Activated T-cell treated with anti-CD3 and anti-CD28 coated beads, Interleukin-2, amount 50 U/mL, for 24 hours (primary cell): ENCODE results near the gene PRR32.
"Not testable (repeated sequence)": the region's sequence is repeated elsewhere in the genome, so short reads cannot be mapped to it uniquely, and the experiment has no call there.

ENCODE experiments used
- DNase-seq: peaks from one replicate; pipeline ENCODE4 v3.0.0-alpha.2; 2020
- H3K27ac Mint-ChIP-seq: 2 replicates; pipeline ENCODE4 v1.8.0; 2020; ENCODE audit warnings: mild to moderate bottlenecking, mixed read lengths
- H3K27me3 Mint-ChIP-seq: 2 replicates; pipeline ENCODE4 v1.8.0; 2020; ENCODE audit warnings: mixed read lengths
- H3K36me3 Mint-ChIP-seq: 2 replicates; pipeline ENCODE4 v1.8.0; 2020; ENCODE audit warnings: low read depth, mixed read lengths
- H3K4me1 Mint-ChIP-seq: 2 replicates; pipeline ENCODE4 v1.8.0; 2020; ENCODE audit warnings: low read depth, mixed read lengths
- H3K4me3 Mint-ChIP-seq: 2 replicates; pipeline ENCODE4 v1.8.0; 2020; ENCODE audit warnings: mild to moderate bottlenecking, moderate library complexity, mixed read lengths
- H3K9me3 Mint-ChIP-seq: 2 replicates; pipeline ENCODE4 v1.8.0; 2020; ENCODE audit warnings: mixed read lengths

PRR32 gene

GRCh38 chrX:126819429-126819828 is at the start of gene PRR32:
TSS of gene PRR32 (plus strand) at chrX:126819729. CDS start at chrX:126819844, 115 bp downstream.
- H3K9me3 Mint-ChIP-seq = no peaks in the 10 kb centered on the region
- H3K27ac Mint-ChIP-seq = no peak within 1 kb of the TSS
- peaks cover 7% of the 10 kb centered on the region for H3K27me3 Mint-ChIP-seq
- H3K36me3 Mint-ChIP-seq = no peaks in the 10 kb centered on the region
- H3K4me1 Mint-ChIP-seq = no peaks in the 10 kb centered on the region
- H3K4me3 Mint-ChIP-seq = no peak within 1 kb of the TSS
- DNase-seq = no peak

- peaks cover under 1% of the 10 kb centered on the region for H3K9me3 Mint-ChIP-seq
- no peaks in the 10 kb centered on the region for H3K4me1 Mint-ChIP-seq
- H3K27me3 Mint-ChIP-seq = peaks cover 9% of the 10 kb centered on the region
- no peak overlapping the region for H3K4me3 Mint-ChIP-seq
- no peak overlapping the region for H3K27ac Mint-ChIP-seq
- no peak for DNase-seq
- H3K36me3 Mint-ChIP-seq = no peaks in the 10 kb centered on the region
Measured at GRCh38 chrX:126770179-126770578, 49.4 kb upstream of the PRR32 start.

- Mint-ChIP-seq H3K4me3 (no peak overlapping the region), H3K27ac (no peak overlapping the region), H3K9me3 (no peaks in the 10 kb centered on the region), H3K27me3 (peaks cover 3% of the 10 kb centered on the region), H3K36me3 (no peaks in the 10 kb centered on the region), H3K4me1 (no peaks in the 10 kb centered on the region)
- no peak for DNase-seq
Measured at GRCh38 chrX:126785539-126785938, 34.0 kb upstream of the PRR32 start.

GRCh38 chrX:126799059-126799458 is 20.5 kb upstream of the PRR32 start:
- no peak overlapping the region for H3K4me3 Mint-ChIP-seq
- H3K27me3 Mint-ChIP-seq = no peaks in the 10 kb centered on the region
- no peaks in the 10 kb centered on the region for H3K9me3 Mint-ChIP-seq
- no peak for DNase-seq
- H3K4me1 Mint-ChIP-seq = no peaks in the 10 kb centered on the region
- H3K27ac Mint-ChIP-seq = no peak overlapping the region
- H3K36me3 Mint-ChIP-seq = no peaks in the 10 kb centered on the region

GRCh38 chrX:126806784-126807183 is 12.7 kb upstream of the PRR32 start:
- not testable (repeated sequence) for H3K4me1 Mint-ChIP-seq, H3K36me3 Mint-ChIP-seq, H3K4me3 Mint-ChIP-seq, DNase-seq, H3K27me3 Mint-ChIP-seq, H3K27ac Mint-ChIP-seq
- H3K9me3 Mint-ChIP-seq = peaks cover 12% of the 10 kb centered on the region

GRCh38 chrX:126815806-126816205 is 3.7 kb upstream of the PRR32 start:
- Mint-ChIP-seq H3K27me3 (peaks cover 4% of the 10 kb centered on the region), H3K27ac (no peak overlapping the region), H3K4me3 (no peak overlapping the region), H3K9me3 (peaks cover 2% of the 10 kb centered on the region), H3K36me3 (no peaks in the 10 kb centered on the region), H3K4me1 (no peaks in the 10 kb centered on the region)
- DNase-seq = no peak

GRCh38 chrX:126820700-126821420 is 1.3 kb downstream of the PRR32 start:
- Mint-ChIP-seq H3K4me3 (no peak overlapping the region), H3K9me3 (no peaks in the 10 kb centered on the region), H3K36me3 (no peaks in the 10 kb centered on the region), H3K4me1 (no peaks in the 10 kb centered on the region), H3K27me3 (peaks cover 7% of the 10 kb centered on the region), H3K27ac (no peak overlapping the region)
- DNase-seq = no peak

GRCh38 chrX:126824338-126825007 is 4.9 kb downstream of the PRR32 start:
- Mint-ChIP-seq H3K4me3 (no peak overlapping the region), H3K27me3 (peaks cover 7% of the 10 kb centered on the region), H3K36me3 (no peaks in the 10 kb centered on the region), H3K27ac (no peak overlapping the region), H3K4me1 (no peaks in the 10 kb centered on the region), H3K9me3 (no peaks in the 10 kb centered on the region)
- DNase-seq = no peak

- DNase-seq = no peak
- no peak overlapping the region for H3K27ac Mint-ChIP-seq
- H3K36me3 Mint-ChIP-seq = no peaks in the 10 kb centered on the region
- no peaks in the 10 kb centered on the region for H3K4me1 Mint-ChIP-seq
- H3K9me3 Mint-ChIP-seq = no peaks in the 10 kb centered on the region
- peaks cover 3% of the 10 kb centered on the region for H3K27me3 Mint-ChIP-seq
- H3K4me3 Mint-ChIP-seq = no peak overlapping the region
Measured at GRCh38 chrX:126825566-126826193, 6.2 kb downstream of the PRR32 start.

- Mint-ChIP-seq H3K27ac (no peak overlapping the region), H3K4me3 (no peak overlapping the region), H3K4me1 (no peaks in the 10 kb centered on the region), H3K36me3 (no peaks in the 10 kb centered on the region), H3K9me3 (no peaks in the 10 kb centered on the region), H3K27me3 (peaks cover 6% of the 10 kb centered on the region)
- no peak for DNase-seq
Measured at GRCh38 chrX:126836186-126836585, 16.7 kb downstream of the PRR32 start.

- Mint-ChIP-seq H3K4me3 (no peak overlapping the region), H3K4me1 (no peaks in the 10 kb centered on the region), H3K36me3 (no peaks in the 10 kb centered on the region), H3K27me3 (no peaks in the 10 kb centered on the region), H3K27ac (no peak overlapping the region), H3K9me3 (no peaks in the 10 kb centered on the region)
- DNase-seq = no peak
Measured at GRCh38 chrX:126847143-126847542, 27.6 kb downstream of the PRR32 start.

- Mint-ChIP-seq H3K9me3 (peaks cover 2% of the 10 kb centered on the region), H3K4me1 (no peaks in the 10 kb centered on the region), H3K4me3 (no peak overlapping the region), H3K36me3 (no peaks in the 10 kb centered on the region), H3K27ac (no peak overlapping the region), H3K27me3 (peaks cover 7% of the 10 kb centered on the region)
- DNase-seq = no peak
Measured at GRCh38 chrX:126855839-126856524, 36.5 kb downstream of the PRR32 start.
